ENCODE data around the gene NGRN.

Gene NGRN, protein sequence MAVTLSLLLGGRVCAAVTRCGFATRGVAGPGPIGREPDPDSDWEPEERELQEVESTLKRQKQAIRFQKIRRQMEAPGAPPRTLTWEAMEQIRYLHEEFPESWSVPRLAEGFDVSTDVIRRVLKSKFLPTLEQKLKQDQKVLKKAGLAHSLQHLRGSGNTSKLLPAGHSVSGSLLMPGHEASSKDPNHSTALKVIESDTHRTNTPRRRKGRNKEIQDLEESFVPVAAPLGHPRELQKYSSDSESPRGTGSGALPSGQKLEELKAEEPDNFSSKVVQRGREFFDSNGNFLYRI

DNA sequence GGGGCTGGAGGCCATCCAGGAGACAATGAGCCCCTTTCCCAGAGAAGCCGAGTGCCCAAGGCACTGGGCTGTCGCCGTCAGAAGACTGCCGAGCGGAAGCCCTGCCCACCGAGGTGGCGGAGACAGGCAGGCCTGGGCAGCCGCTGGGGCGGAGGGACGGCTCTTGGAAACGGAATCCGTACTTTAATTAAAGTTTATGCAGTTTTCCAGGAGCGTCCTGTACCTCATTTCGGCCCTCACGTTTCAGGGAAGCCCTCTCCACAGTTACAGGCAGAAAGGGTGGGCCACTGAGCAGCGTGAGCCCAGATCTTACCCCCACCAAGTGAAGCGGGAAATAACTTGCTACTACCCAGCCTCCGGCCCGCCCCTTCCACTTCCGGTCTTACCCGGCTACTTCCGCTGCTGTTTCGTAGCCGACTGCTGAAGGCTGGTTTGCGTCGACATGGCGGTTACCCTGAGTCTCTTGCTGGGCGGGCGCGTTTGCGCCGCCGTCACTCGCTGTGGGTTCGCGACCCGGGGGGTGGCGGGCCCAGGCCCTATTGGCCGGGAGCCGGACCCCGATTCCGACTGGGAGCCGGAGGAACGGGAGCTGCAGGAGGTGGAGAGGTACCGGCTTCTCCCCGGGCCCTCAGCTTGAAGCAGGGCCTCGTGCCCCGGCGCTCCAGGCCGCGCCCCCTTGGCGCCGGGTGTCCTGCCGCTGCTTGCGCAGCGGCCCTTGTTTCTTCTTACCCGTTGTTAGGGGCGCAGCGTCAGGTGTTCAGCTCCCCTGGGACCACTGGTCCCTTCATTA, at the start of gene NGRN:
Gene NGRN (plus strand): TSS at position 402 of the 790 bp plus-strand sequence. CDS start 41 bp downstream, at position 443.
- DNase-seq, result peak; percentile 97

DNA sequence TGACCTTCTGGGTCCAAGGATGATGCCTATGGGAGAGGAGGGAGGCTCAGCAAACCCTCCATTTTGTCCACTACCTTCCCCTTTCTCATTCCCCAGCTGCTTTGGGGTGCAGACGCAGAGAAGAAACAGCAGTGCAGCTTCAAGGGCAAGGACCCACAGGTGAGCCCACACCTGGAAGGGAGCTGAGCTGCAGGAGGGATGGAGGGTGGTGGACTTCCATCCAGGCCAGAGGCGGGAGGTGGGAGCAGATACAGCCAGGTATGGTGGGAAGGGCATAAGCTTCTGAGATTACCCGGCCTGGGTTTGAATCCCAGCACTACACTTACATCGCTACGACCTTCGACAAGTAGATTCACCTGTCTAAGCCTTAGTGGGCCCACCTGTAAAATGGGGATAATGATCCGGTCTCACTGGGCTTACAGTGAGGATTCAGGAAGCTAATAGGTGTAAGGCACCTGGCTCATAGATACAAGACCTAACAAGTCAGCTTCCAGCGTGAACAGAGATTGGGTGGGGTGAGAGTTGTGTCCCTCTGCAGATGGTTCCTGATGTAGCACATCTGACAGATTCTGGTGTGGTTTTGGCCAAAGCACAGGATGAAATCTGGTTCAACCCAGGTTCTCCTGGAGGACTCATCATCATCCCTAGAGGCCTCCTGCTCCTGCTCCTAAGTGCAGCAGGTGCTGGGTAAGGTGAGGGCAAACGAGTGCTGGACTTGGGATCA, 47.6 kb upstream of the NGRN start:
- DNase-seq, result no peak

- DNase-seq, result peak; percentile 83
These were observed 45.9 kb upstream of the NGRN start for GRCh38 chr15:90219421-90220141.

GRCh38 chr15:90221246-90221900, 44.1 kb upstream of the NGRN start:
- DNase-seq, result no peak

GRCh38 chr15:90222547-90222946, 42.9 kb upstream of the NGRN start:
- DNase-seq, result no peak

DNA sequence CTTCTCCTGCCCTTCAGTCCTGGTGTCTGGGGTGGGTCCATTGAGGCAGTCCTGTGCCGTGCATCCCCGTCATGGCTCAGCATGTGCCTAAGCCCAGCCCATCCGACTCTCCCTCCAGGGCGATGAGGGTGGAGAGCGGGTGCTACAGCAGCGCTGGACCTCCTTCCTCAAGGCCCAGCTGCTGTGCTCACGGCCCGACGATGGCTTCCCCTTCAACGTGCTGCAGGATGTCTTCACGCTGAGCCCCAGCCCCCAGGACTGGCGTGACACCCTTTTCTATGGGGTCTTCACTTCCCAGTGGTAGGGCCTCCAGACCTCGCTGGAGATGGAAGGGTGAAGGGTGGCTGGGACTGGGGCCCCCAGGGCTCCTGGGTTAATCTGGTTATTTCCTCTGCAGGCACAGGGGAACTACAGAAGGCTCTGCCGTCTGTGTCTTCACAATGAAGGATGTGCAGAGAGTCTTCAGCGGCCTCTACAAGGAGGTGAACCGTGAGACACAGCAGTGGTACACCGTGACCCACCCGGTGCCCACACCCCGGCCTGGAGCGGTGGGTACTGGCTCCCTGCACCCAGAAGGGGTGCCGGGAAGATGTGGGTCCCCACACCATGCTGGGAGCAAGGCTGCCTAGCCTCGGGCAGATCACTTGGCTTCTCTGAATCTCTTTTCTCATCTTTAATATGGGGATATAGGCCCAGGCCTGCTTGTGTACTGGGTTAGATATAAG, 41.9 kb upstream of the NGRN start:
- DNase-seq, result no peak

GRCh38 chr15:90225047-90225446, 40.4 kb upstream of the NGRN start:
- no peak for DNase-seq

DNA sequence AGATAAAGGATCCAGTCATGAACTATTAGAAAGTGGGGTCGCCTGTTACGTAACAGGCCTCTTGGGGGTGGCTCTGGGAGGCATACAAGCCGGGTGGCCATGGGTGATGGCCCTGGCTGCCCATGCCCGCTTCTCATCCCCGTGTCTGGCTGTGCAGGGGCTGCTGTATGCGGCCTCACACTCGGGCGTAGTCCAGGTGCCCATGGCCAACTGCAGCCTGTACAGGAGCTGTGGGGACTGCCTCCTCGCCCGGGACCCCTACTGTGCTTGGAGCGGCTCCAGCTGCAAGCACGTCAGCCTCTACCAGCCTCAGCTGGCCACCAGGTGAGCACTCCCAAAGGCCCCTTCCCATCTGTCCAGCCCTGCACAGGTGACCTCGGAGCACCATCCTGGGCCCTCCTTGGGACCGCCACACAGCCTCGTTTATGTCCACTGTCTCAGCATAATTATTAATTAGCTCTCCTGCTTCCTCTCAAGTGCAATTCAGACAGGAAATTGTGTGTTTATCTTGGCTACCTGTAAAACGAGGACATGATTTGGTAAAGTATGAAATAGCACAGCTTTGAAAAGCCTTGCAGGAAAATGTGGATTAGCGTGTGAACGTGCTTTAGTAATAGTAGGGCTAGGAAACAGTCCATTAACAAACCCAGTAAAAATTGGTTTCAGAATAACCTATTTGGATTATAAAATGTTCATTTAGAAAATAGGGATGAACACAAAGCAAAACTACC, 39.8 kb upstream of the NGRN start:
- no peak for DNase-seq

DNA sequence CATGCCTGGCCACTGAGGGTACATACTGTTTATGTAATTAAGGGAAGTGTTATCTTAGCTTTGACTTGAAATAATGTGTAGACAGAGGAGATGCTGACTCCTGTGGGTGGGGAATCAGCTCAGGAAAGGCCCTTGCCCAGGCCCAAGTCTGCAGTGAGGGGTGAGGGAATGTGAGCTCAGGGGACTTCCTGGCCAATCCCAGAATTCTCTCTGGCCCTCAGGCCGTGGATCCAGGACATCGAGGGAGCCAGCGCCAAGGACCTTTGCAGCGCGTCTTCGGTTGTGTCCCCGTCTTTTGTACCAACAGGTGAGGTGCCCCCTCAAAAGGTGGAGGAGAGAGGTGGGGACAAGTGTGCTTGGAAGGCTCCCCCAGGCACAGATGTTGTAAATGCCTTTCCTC, 38.1 kb upstream of the NGRN start:
- no peak for DNase-seq

DNA sequence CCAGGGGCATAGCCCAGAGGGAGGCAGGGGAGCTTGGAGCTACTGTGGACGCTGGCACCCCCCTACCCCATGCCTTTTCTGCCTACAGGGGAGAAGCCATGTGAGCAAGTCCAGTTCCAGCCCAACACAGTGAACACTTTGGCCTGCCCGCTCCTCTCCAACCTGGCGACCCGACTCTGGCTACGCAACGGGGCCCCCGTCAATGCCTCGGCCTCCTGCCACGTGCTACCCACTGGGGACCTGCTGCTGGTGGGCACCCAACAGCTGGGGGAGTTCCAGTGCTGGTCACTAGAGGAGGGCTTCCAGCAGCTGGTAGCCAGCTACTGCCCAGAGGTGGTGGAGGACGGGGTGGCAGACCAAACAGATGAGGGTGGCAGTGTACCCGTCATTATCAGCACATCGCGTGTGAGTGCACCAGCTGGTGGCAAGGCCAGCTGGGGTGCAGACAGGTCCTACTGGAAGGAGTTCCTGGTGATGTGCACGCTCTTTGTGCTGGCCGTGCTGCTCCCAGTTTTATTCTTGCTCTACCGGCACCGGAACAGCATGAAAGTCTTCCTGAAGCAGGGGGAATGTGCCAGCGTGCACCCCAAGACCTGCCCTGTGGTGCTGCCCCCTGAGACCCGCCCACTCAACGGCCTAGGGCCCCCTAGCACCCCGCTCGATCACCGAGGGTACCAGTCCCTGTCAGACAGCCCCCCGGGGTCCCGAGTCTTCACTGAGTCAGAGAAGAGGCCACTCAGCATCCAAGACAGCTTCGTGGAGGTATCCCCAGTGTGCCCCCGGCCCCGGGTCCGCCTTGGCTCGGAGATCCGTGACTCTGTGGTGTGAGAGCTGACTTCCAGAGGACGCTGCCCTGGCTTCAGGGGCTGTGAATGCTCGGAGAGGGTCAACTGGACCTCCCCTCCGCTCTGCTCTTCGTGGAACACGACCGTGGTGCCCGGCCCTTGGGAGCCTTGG, 37.4 kb upstream of the NGRN start:
- DNase-seq, result no peak

DNA sequence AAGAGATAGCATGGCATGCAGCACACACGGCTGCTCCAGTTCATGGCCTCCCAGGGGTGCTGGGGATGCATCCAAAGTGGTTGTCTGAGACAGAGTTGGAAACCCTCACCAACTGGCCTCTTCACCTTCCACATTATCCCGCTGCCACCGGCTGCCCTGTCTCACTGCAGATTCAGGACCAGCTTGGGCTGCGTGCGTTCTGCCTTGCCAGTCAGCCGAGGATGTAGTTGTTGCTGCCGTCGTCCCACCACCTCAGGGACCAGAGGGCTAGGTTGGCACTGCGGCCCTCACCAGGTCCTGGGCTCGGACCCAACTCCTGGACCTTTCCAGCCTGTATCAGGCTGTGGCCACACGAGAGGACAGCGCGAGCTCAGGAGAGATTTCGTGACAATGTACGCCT, 36.5 kb upstream of the NGRN start:
- DNase-seq, result no peak

- DNase-seq, result no peak
These were observed 35.4 kb upstream of the NGRN start for GRCh38 chr15:90230071-90230494.

- no peak for DNase-seq
These were observed 34.9 kb upstream of the NGRN start for GRCh38 chr15:90230610-90231009.

DNA sequence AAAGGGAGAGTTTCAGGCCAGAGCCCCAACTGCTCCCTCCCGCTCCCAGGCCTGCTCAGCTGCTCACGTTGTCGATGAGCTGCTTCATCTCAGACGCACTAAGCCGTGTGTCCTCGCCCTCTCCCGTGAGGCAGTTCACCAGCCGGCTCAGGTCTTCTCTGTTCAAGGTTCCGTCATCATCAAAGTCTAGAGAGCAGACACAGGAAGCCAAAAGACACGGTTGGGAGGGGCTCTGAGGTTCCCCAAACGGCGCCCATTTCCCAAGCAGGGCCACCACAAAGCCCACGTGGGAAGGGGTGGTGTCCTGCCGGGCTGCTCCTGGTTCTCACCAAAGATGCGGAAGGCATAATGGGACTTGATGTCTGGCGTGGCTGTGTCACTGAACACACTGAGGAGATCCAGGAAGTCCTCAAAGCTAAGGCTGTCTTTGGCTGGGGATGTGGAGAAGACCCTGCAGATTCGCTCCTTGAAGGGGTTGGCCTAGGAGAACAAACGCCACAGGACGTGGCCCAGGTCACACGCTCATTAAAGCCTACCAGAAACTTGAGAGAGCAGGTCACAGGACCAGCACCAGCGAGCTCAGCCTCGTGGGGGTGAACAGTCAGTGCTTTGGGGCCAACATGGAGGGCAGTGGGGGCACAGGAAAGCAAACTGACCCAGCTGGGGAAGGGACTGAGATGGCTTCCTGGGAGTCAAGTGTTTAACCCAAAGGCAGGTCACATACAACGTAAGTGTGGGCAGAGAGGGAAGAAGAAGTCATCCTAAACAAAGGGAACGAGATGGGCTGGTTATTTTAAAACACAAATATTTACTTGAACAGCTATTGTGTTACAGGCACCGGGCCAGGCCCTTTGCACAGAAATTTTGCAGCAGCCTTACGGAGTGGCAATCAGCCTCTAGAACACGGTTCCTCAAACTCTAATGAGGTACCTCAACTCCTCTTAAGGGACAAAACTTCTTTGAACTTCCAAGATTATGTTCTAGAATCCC, 34.1 kb upstream of the NGRN start:
- peak; percentile 91 for DNase-seq

DNA sequence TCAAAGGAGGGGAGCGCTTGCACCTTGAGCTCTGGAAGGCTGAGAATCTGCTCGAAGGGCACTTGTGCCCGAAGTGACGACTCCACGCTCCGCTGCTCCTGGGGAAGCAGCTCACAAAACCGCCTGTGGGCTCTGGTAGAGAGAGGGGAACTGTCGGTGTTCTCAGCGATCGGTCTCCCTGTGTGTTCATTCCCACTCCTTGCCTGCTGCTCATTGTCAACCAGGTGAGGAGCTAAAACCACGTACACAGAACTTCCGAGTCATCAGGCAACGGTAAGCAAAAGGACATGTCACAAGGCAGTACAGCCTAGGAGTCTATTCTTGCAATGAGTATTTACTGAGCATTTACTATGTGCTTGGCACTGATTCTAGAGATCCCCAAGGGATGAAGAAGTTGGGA, 33.3 kb upstream of the NGRN start:
- DNase-seq, result no peak

- DNase-seq, result no peak
These were observed 32.5 kb upstream of the NGRN start for GRCh38 chr15:90232941-90233386.

GRCh38 chr15:90233387-90234095, 31.9 kb upstream of the NGRN start, which contains the start of gene CIB1:
Gene CIB1 (minus strand): TSS chr15:90233941. CDS start chr15:90233885, 56 bp downstream.
- DNase-seq, result peak; percentile 99

Measured in activated effector memory CD4-positive, alpha-beta T cell treated with anti-CD3 and anti-CD28 coated beads, Interleukin-2, amount 50 U/mL, for 16 hours (primary cell).